Measurements from ENCODE around the gene VPS13C.

VPS13C gene

GRCh38 chr15:61880084-61880483 is 180.2 kb downstream of the VPS13C start:
- DNase-seq (ENCODE audit: insufficient read length) (no peak), FAIRE-seq (no peak)
- TF ChIP-seq POLR2AphosphoS5 (IDR thresholded peaks at IDR 0.05; ENCODE audit: low read depth, low read length) (no peak), TAF1 (IDR thresholded peaks at IDR 0.05; ENCODE audit: borderline replicate concordance, low read depth, low read length) (no peak), POLR2A (IDR thresholded peaks at IDR 0.05; ENCODE audit: low read depth, low read length) (no peak)

GRCh38 chr15:61879219-61879618 is 181.0 kb downstream of the VPS13C start:
- no peak for FAIRE-seq
- no peak for DNase-seq (ENCODE audit: insufficient read length)
- TF ChIP-seq POLR2A (IDR thresholded peaks at IDR 0.05; ENCODE audit: low read depth, low read length) (no peak), POLR2AphosphoS5 (IDR thresholded peaks at IDR 0.05; ENCODE audit: low read depth, low read length) (no peak), TAF1 (IDR thresholded peaks at IDR 0.05; ENCODE audit: borderline replicate concordance, low read depth, low read length) (no peak)

- no peak for FAIRE-seq
- TF ChIP-seq POLR2AphosphoS5 (IDR thresholded peaks at IDR 0.05; ENCODE audit: low read depth, low read length) (no peak), POLR2A (IDR thresholded peaks at IDR 0.05; ENCODE audit: low read depth, low read length) (no peak), TAF1 (IDR thresholded peaks at IDR 0.05; ENCODE audit: borderline replicate concordance, low read depth, low read length) (no peak)
- DNase-seq (ENCODE audit: insufficient read length) = no peak
Measured at GRCh38 chr15:61871926-61872522, 188.2 kb downstream of the VPS13C start.

GRCh38 chr15:61869656-61870055 is 190.6 kb downstream of the VPS13C start:
- DNase-seq (ENCODE audit: insufficient read length) (no peak), FAIRE-seq (no peak)
- TF ChIP-seq POLR2AphosphoS5 (IDR thresholded peaks at IDR 0.05; ENCODE audit: low read depth, low read length) (no peak), TAF1 (IDR thresholded peaks at IDR 0.05; ENCODE audit: borderline replicate concordance, low read depth, low read length) (no peak), POLR2A (IDR thresholded peaks at IDR 0.05; ENCODE audit: low read depth, low read length) (no peak)

GRCh38 chr15:61861962-61862361 is 198.3 kb downstream of the VPS13C start:
- DNase-seq (ENCODE audit: insufficient read length) (no peak), FAIRE-seq (no peak)
- TF ChIP-seq POLR2A (IDR thresholded peaks at IDR 0.05; ENCODE audit: low read depth, low read length) (no peak), TAF1 (IDR thresholded peaks at IDR 0.05; ENCODE audit: borderline replicate concordance, low read depth, low read length) (no peak), POLR2AphosphoS5 (IDR thresholded peaks at IDR 0.05; ENCODE audit: low read depth, low read length) (no peak)

- FAIRE-seq (no peak), DNase-seq (ENCODE audit: insufficient read length) (no peak)
- TF ChIP-seq POLR2AphosphoS5 (IDR thresholded peaks at IDR 0.05; ENCODE audit: low read depth, low read length) = no peak
Measured at GRCh38 chr15:61857169-61857829, 202.9 kb downstream of the VPS13C start.

GRCh38 chr15:61856295-61856694 is 204.0 kb downstream of the VPS13C start:
- FAIRE-seq = no peak

GRCh38 chr15:61853195-61853594 is 207.1 kb downstream of the VPS13C start:
- TF ChIP-seq TAF1 (IDR thresholded peaks at IDR 0.05; ENCODE audit: borderline replicate concordance, low read depth, low read length) (no peak), POLR2AphosphoS5 (IDR thresholded peaks at IDR 0.05; ENCODE audit: low read depth, low read length) (no peak), POLR2A (IDR thresholded peaks at IDR 0.05; ENCODE audit: low read depth, low read length) (no peak)
- FAIRE-seq (no peak), DNase-seq (ENCODE audit: insufficient read length) (no peak)

More at GRCh38 chr15:61856295-61856694, 204.0 kb downstream of the VPS13C start:
- TF ChIP-seq POLR2AphosphoS5 (IDR thresholded peaks at IDR 0.05; ENCODE audit: low read depth, low read length) = no peak
- TF ChIP-seq POLR2A (IDR thresholded peaks at IDR 0.05; ENCODE audit: low read depth, low read length) = no peak
- no peak for TF ChIP-seq TAF1 (IDR thresholded peaks at IDR 0.05; ENCODE audit: borderline replicate concordance, low read depth, low read length)
- no peak for DNase-seq (ENCODE audit: insufficient read length)

GRCh38 chr15:61851955-61852354 is 208.3 kb downstream of the VPS13C start:
- no peak for TF ChIP-seq POLR2A (IDR thresholded peaks at IDR 0.05; ENCODE audit: low read depth, low read length)
- TF ChIP-seq POLR2AphosphoS5 (IDR thresholded peaks at IDR 0.05; ENCODE audit: low read depth, low read length) = no peak
- no peak for TF ChIP-seq TAF1 (IDR thresholded peaks at IDR 0.05; ENCODE audit: borderline replicate concordance, low read depth, low read length)
- FAIRE-seq (no peak), DNase-seq (ENCODE audit: insufficient read length) (no peak)

- FAIRE-seq = no peak
- DNase-seq (ENCODE audit: insufficient read length) = no peak
- TF ChIP-seq POLR2AphosphoS5 (IDR thresholded peaks at IDR 0.05; ENCODE audit: low read depth, low read length) = no peak
- TF ChIP-seq POLR2A (IDR thresholded peaks at IDR 0.05; ENCODE audit: low read depth, low read length) = no peak
- TF ChIP-seq TAF1 (IDR thresholded peaks at IDR 0.05; ENCODE audit: borderline replicate concordance, low read depth, low read length) = no peak
Measured at GRCh38 chr15:61849447-61849846, 210.8 kb downstream of the VPS13C start.

- no peak for TF ChIP-seq POLR2AphosphoS5 (IDR thresholded peaks at IDR 0.05; ENCODE audit: low read depth, low read length)
- no peak for TF ChIP-seq TAF1 (IDR thresholded peaks at IDR 0.05; ENCODE audit: borderline replicate concordance, low read depth, low read length)
- TF ChIP-seq POLR2A (IDR thresholded peaks at IDR 0.05; ENCODE audit: low read depth, low read length) = no peak
- no peak for FAIRE-seq
- no peak for DNase-seq (ENCODE audit: insufficient read length)
Measured at GRCh38 chr15:61841466-61841865, 218.8 kb downstream of the VPS13C start.

- DNase-seq (ENCODE audit: insufficient read length) = no peak
- FAIRE-seq = no peak
- TF ChIP-seq POLR2AphosphoS5 (IDR thresholded peaks at IDR 0.05; ENCODE audit: low read depth, low read length) (no peak), TAF1 (IDR thresholded peaks at IDR 0.05; ENCODE audit: borderline replicate concordance, low read depth, low read length) (no peak), POLR2A (IDR thresholded peaks at IDR 0.05; ENCODE audit: low read depth, low read length) (no peak)
Measured at GRCh38 chr15:61840090-61840489, 220.2 kb downstream of the VPS13C start.
